Measurements from ENCODE around the gene NOC4L.
"Not testable (repeated sequence)": the region's sequence is repeated elsewhere in the genome, so short reads cannot be mapped to it uniquely, and the experiment has no call there.

The NOC4L gene

DNA sequence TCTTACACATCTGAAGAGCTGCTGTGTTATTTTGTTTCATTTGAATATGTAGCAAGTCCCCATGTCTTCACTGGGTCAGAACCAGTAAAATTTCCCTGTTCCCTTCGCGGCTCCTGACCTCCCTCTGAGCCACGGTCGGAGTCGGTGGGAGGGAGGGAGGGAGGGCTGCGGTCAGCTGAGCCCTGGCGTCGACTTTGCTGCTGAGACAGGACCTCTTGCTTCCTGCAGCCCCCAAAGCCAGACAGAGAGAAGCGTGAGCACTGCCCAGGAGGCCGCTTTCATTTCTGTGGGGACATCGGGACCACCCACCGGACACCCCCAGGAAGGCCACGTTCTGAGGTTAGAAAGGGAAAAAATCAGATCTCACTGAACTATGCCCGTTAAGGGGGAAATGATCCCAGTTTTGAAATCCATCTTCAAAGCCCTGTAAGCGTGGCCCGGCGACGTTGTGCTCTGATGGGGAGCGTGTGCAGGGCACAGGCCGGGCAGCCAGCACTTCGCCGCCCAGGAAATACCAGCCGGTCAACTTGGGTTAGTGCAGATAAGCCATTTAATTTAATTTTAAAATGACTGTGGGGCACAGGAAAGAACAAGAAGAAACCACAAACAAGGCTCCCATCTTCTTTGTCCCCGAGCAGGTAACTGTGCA is 42.1 kb downstream of the NOC4L start:
- DNase-seq: no peak

DNA sequence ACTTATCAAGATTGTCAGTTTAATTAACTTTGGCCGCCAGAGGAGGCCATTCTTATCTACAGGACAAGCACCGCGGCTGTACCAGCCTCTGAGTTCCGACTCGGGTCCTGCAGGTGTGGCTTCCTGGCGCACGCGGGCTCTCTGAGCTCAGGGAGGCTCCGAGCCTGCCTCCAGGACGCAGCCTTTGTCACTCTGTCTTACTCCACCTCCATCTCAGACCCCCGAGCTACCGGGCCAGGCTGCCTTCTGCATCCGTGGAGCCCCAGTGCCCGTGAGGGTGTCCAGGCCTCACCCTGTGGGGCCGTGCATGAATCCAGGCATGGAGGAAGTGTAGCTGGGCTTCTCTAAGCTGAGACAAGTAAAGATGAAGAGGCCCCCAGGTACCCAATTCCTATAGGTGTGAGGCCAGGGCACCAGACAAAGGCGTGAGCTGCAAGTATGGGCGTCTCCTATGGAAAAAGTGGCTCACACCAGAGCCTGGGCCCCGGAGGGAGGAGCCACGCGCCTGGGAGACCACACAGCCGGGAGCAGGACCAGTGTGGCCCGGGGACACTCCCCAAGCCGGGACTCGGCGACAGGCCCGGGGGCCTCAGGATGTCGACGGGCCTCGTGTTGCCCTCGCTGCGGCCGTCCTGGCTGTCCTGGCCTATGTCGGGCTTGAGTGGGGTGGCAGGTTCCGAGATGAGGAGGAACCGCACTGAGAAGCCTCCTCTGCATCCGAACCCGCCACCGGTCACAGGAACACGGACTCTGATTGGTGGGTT is 42.8 kb downstream of the NOC4L start:
- peak in 1 of 2 experiments; percentile 36 for DNase-seq

- no peak for DNase-seq
These were observed 43.6 kb downstream of the NOC4L start for GRCh38 chr12:132187646-132188450.

- DNase-seq: no peak
These were observed 44.2 kb downstream of the NOC4L start for GRCh38 chr12:132188451-132188901.

DNA sequence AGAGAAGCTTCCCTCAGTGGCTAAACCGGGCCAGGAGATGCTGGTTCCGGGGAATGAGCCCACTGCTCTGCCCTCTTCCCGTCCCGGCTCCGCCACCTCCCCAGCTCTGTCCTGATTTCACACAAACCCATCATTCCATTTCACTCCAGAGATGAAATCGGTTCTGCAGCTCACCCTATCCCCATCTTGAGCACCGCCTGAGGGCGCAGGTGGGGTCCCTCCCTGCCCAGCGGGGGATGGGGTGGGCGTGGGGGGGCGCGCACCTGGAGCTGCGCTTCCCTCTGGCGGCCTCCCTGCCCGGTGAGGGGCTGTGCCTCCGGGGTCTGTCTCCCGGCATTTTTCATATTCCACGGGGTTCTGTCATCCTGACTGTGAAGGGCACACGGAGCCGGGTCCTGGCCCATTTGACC is 44.7 kb downstream of the NOC4L start:
- DNase-seq: no peak

DNA sequence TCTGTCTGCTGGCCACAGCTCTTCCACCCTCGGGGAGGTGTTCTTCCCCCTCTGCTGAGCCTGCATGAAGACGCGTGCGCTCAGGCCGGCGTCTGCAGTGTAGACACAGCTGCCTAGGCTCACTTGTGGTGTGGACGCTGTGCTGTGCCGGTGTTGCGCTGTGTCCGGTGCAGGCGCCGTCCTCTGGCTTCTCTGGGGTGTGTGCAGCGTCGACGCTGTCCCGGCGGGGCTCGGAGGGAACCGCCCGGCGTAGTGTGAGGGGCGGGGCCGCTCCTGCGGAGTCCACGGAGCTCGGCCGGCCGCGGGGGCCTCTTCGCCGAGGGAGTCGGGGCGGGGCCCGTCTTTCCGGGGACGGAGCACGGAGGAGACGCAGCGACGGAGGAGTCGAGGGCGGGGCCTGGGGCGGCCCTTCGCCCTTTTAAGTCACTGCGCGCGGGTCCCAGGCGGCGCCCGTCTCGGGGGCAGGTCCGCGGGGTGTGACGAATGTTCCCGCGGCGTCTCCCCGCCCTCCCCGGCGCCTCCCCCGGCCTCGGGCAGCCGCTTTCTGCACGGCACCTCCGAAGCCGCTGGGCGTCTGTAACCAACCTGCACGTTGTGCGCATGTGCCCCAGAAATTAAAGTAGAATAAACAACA is 45.2 kb downstream of the NOC4L start:
- DNase-seq: peak in 1 of 2 experiments; percentile 73

DNA sequence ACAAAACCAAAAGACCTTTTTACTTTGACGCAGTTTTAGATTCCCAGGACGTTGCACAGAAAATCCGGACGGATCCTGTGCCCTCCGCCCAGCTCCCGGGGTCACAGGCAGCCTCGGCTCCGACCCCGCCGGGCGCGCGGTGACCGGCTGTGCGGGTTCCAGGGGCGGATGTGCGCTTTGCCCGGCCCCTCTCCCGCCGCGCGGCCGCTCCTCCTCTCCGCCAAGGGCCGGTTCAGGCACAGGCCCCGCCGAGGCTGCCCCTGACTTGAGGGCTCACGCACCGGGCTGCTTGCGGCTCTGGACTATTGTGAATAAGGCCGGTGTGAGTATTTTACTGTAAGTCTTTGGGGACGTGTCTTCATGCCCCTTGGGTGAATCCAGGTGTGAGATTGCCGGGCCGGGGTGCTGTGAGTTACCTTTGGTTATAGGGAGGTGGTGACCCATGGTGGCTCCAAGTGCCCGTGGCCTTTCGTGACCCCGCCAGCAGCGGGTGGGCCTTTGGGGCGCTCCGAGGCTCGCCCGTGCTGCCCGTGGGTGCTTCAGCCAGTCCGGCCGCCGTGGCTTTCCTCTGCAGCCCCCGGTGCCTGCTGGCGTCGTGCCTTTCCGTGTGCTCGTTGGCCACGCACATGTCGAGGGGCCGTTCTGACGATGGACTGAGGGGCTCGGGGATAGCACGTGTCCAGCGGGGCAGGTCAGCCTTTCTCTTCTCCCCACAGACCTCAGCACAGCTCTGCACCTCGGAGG is 45.9 kb downstream of the NOC4L start:
- peak in 1 of 2 experiments; percentile 38 for DNase-seq

DNA sequence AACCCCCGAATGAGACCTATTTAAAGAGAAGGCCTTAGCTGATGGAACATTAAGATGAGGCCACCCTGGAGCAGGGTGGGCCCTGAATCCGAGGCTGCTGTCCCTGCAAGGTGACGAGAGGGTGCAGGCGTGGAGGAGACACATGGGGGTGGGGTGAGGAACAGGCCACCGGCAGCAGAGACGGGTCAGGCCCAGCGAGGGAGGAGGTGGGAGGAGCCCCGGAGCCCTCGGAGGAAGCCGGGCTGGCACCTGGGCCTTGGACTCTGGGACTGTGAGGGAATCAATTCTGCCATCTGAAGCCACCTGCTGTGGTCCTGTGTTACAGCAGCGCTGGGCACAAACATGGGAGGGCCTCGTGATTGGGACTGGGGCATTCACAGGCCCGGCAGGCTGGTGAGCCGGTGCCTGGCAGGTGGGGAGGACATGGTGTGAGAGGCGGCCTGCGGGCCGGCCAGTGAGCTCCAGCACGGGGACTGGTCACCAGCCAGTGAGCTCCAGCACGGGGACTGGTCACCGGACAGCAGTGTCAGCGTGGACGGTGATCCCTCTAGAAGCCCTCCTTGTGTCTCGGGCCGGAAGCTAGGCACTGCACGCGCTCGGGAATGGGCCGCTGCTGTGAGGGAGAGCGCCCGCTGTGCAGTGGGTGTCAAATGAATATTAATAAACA is 46.7 kb downstream of the NOC4L start:
- no peak for DNase-seq

GRCh38 chr12:132191715-132192553 is 47.7 kb downstream of the NOC4L start:
- DNase-seq: peak in 1 of 2 experiments; percentile 38

DNA sequence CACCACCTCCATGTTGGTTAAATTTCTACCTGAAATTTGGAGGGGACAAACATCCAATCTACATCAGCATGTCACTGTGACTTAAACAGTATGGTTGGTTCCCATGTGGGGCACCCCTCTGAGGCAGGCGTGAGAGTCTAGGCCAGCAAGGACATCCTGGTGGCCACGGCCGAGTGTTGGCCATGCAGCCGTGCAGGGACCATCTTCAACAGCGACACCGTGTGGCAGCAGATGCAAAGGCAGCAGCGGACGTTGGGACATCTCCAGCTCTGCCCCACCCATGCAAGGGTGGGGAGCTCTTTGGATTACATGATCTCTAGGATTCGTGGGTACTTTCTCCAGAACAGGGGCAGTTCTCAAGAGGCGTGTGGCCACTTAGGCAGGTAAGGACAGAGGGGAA is 49.8 kb downstream of the NOC4L start:
- no peak for DNase-seq

GRCh38 chr12:132194556-132194955 is 50.3 kb downstream of the NOC4L start:
- peak; percentile 17 to 67 for DNase-seq

DNA sequence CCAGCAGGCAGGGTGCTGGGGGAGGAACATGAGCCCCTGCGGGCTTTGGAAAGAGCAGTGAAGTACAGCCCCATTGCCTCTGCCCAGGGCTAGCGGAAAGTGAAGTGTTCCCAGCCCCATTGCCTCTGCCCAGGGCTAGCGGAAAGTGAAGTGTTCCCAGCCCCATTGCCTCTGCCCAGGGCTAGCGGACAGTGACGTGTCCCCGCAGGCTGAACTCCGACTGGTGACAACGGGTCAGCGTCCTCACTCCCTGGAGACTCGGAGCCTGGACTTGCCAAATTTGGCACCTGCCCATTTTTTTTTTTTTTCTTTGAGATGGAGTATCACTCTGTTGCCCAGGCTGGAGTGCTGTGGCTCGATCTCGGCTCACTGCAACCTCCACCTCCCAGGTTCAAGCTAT is 51.0 kb downstream of the NOC4L start:
- DNase-seq: not testable (repeated sequence)

DNA sequence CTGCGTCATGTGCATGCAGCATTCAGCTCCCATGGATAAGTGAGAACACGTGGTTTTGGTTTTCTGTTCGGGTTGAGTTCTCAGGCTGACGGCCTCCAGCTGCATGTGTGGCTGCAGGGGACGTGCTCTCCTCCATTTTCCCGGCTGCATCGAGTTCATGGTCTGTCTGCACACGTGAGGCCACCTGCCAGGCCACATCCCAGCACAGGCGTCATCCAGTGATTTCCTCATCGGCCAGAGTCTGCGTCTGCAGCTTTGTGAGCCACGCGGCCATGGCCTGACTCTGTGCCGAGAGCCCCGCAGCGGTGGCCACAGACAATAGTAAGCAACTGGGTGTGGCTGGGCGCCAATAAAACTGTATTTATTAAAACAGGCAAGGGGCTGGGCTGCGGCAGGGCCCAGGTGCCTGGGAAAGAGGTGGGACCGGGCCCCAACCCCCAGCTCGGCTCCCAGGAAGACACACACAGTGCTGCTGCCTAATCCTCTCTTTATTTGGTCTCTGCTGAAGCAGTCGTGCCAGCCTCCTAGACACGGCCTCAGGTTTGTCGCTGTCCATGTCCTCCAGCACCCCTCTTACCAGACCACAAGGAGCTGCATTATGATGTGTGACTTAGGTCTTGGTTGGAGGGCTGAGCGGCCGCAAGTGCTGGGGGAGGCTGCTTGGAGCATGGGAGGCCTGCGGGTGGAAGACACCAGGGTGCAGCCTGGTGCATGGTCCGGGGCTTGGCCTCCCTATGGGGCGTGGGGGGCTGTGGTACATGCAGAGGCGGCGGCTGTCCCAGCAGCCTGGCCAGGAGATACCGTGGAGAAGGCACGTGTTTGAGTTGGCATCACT is 52.0 kb downstream of the NOC4L start:
- peak in 1 of 2 experiments; percentile 62 for DNase-seq

DNA sequence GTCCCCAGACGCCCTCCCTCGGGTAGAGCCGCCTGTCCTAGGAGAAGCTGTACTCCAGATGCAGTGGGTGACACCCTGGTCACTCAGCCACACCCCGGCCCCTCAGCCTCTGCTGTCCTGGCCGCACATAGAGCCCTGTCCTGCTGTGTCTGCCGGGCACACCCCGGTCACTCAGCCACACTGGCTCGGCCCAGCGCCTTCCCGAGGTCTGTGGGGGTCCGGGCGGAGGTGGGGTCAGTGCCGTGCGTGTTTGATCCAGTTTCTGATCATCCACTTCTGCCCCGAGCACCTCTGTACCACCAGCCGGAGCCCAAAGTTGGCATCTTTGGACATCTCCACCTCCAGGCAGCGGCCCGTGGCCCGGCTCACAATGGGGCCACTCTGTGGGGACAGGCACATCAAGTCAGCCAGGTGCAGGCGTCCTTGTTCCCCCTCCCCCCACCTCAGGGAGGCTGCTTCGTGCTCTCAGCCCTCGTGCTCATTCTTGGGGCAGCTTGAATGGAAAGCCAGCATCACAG is 52.7 kb downstream of the NOC4L start:
- no peak for DNase-seq

DNA sequence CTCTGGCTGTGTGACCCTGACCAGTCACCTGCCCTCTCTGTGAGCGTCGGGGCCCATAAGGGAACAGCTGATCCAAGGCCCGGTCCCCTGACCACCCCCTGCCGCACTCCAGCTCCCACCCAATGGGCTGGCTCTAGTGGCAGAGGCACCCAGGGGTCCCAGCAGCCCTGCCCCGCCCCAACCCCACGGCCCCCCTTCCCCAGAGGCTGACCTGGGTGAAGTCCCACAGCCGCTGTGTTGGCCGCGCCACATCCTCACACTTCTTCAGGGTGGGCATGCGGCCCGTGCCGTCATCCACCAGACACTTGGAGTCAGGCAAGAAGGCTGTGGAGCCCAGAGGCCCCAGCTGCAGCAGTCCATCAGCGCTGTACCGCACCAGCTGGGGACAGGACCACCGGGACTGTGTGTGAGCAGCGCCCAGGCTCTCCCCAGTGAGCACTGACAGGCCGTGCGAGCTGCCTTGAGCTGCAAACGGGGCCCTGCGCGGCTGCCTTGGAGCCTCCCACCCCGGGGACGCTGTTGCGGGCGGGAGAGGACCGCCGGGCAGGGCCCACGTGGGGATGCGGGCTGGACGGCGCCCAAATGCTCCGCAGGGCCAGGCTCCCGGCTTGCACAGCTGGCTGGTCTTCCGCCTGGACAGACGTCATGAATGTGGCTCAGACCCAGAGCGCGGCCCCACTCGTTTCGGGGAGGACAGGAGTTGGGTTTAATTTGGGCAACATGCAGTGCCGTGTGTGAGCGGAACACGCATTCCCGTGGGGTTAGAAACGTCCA is 53.5 kb downstream of the NOC4L start:
- DNase-seq: no peak

DNA sequence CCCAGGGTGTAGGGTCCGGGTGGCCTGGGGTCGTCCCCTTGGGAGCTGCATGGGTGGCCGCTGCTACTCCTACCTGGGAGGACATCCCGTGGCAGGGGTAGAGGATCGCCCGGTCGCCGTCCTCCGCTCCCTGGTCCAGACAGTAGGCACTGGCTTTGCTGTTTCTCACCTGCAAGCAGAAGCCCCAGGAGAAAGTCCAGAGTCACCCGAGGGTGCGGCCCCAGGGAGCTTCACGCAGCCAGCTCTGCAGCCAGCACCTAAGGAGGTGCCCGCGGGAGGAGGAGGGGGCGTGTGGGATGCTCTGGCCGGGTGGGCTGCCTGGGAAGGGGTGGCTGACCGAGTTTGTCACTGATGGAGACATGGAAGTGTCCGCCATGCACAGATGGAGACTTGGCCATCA is 54.8 kb downstream of the NOC4L start:
- DNase-seq: no peak

GRCh38 chr12:132199526-132200319 is 55.5 kb downstream of the NOC4L start:
- no peak for DNase-seq

DNA sequence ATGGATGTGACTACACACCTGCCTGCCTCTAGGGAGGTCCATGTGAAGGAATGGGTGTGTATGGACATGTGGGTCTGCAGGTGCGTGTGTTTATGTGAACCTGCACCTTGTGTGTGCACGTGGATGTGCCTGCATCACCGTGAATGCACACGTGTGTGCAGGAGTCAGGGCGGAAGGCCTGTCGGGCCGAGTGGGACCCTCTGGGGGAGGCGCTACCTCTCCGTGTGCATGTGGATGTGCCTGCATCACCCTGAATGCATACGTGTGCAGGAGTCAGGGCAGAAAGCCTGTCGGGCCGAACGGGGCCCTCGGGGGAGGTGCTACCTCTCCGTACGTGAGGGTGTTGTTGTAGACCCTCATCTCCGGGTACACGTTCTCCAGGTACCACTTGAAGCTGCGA is 56.5 kb downstream of the NOC4L start:
- no peak for DNase-seq
